ENCODE measurements around the gene TP73.

Gene TP73

GRCh38 chr1:3691421-3692204, 39.3 kb downstream of the TP73 start:
- no peak for DNase-seq

- DNase-seq, result no peak
Observed at GRCh38 chr1:3692598-3692997, 40.3 kb downstream of the TP73 start.

- DNase-seq, result no peak
Observed at GRCh38 chr1:3693321-3693720, 41.0 kb downstream of the TP73 start.

GRCh38 chr1:3695326-3696217, 43.3 kb downstream of the TP73 start:
- DNase-seq, result no peak

- DNase-seq, result no peak
Observed at GRCh38 chr1:3696689-3697088, 44.4 kb downstream of the TP73 start.

- no peak for DNase-seq
Observed at GRCh38 chr1:3697104-3697503, 44.8 kb downstream of the TP73 start.

- no peak for DNase-seq
Observed at GRCh38 chr1:3697810-3698209, 45.5 kb downstream of the TP73 start.

GRCh38 chr1:3698660-3699408, 46.5 kb downstream of the TP73 start:
- no peak for DNase-seq

GRCh38 chr1:3699596-3699995, 47.3 kb downstream of the TP73 start:
- DNase-seq, result no peak

GRCh38 chr1:3700631-3701030, 48.3 kb downstream of the TP73 start:
- no peak for DNase-seq

- no peak for DNase-seq
Observed at GRCh38 chr1:3702528-3702927, 50.2 kb downstream of the TP73 start.

GRCh38 chr1:3702990-3703728, 50.8 kb downstream of the TP73 start:
- no peak for DNase-seq

GRCh38 chr1:3703786-3704371, 51.6 kb downstream of the TP73 start:
- no peak for DNase-seq

- no peak for DNase-seq
Observed at GRCh38 chr1:3705341-3705950, 53.1 kb downstream of the TP73 start.

- DNase-seq, result no peak
Observed at GRCh38 chr1:3706651-3707297, 54.5 kb downstream of the TP73 start.

- DNase-seq, result no peak
Observed at GRCh38 chr1:3707298-3707938, 55.1 kb downstream of the TP73 start.

GRCh38 chr1:3707939-3708328, 55.6 kb downstream of the TP73 start:
- DNase-seq, result no peak

- DNase-seq, result no peak
Observed at GRCh38 chr1:3708791-3709190, 56.5 kb downstream of the TP73 start.

- no peak for DNase-seq
Observed at GRCh38 chr1:3710251-3710650, 57.9 kb downstream of the TP73 start.

GRCh38 chr1:3711381-3711779, 59.1 kb downstream of the TP73 start:
- DNase-seq, result no peak

All from SIG-M5 (cell line).